OCI-LY1 (cell line): Measurements from ENCODE around the gene SETSIP.

Experiments used
- CTCF ChIP-seq: fragments of 200-600 bp; sonication (generic), shearing (Covaris generic); IDR thresholded peaks from 2 replicates; pipeline ENCODE4 v1.5.1; 2017; ENCODE audit warnings: mild to moderate bottlenecking, antibody characterized with exemption, low read length, moderate library complexity, mixed read lengths
- EZH2 ChIP-seq: fragments of 200-600 bp; sonication (generic), shearing (Covaris generic); IDR thresholded peaks from 2 replicates; pipeline ENCODE4 v1.8.0; 2017; ENCODE audit warnings: borderline replicate concordance, mixed run types, mild to moderate bottlenecking, antibody characterized with exemption, low read length, moderate library complexity, mixed read lengths

DNA sequence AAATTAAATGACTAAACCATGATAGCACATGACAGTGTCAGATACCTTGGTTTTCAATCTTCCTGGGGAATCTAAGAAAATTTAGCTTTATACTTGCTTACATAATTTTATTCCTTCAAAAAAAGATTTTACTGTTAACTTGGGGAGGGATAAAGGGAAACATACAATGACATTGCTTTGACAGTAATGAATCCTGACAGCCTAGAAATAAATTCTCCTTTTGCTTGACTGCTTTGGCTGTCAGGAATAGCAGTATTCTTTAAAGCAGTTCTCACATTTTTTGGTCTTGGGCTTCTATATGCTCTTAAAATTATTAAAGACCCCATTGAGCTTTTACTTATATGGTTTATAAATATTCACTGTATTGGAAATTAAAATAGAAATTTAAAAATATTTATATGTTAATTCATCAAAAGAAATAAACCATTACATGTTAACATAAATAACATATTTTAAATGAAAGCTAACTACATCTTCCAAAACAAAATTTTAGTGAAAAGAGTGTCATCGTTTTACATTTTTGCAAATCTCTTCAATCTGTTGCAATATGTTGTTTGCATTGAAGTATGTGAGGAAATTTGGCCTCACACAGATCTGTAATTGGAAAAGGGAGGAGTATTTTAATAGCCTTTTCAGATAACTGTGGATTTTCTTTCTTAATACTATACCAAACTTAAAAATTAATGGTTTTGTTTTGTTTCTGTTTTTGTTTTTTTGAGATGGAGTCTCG, 29.3 kb downstream of the SETSIP start:
- no peak for TF ChIP-seq CTCF
- no peak for TF ChIP-seq EZH2
